Smooth muscle cell (in vitro differentiated cells): ENCODE measurements around the gene KAZALD1. TPM values are rescaled to one million over a fixed set of nuclear protein-coding genes. Genes with fewer than 3 reads are reported as not detected.

Source experiments
- DNase-seq: peaks from one replicate; lab custom pipeline; 2025; ENCODE audit not compliant: unreplicated experiment; lab: John Stamatoyannopoulos, UW
- H2AFZ ChIP-seq: fragments of 200-600 bp; sonication (generic); 2 replicates; pipeline ENCODE4 v1.6.0; 2016; ENCODE audit warnings: antibody characterized with exemption, low read depth, mild to moderate bottlenecking
- H3F3A ChIP-seq: fragments of 200-600 bp; sonication (generic); 2 replicates; pipeline ENCODE4 v1.6.0; 2017; ENCODE audit warnings: antibody characterized with exemption, low read depth
- H3K27ac ChIP-seq: fragments of 200-600 bp; sonication (generic); 2 replicates; pipeline ENCODE4 v1.5.1; 2016; ENCODE audit warnings: low read depth, mild to moderate bottlenecking
- H3K27me3 ChIP-seq: fragments of 200-600 bp; sonication (generic); 2 replicates; pipeline ENCODE4 v1.6.1; 2016; ENCODE audit warnings: low read depth, mild to moderate bottlenecking
- H3K36me3 ChIP-seq: fragments of 200-600 bp; sonication (generic); 2 replicates; pipeline ENCODE4 v1.5.1; 2016; ENCODE audit warnings: low read depth
- H3K4me1 ChIP-seq: fragments of 200-600 bp; sonication (generic); 2 replicates; pipeline ENCODE4 v1.5.1; 2016; ENCODE audit warnings: low read depth
- H3K4me2 ChIP-seq: fragments of 200-600 bp; sonication (generic); 2 replicates; pipeline ENCODE4 v1.6.0; 2016; ENCODE audit warnings: mild to moderate bottlenecking
- H3K4me3 ChIP-seq: fragments of 200-600 bp; sonication (generic); 2 replicates; pipeline ENCODE4 v1.5.1; 2016; ENCODE audit warnings: mild to moderate bottlenecking
- H3K79me2 ChIP-seq: fragments of 200-600 bp; sonication (generic); 2 replicates; pipeline ENCODE4 v1.6.0; 2016; ENCODE audit warnings: low read depth, mild to moderate bottlenecking
- H3K9ac ChIP-seq: fragments of 200-600 bp; sonication (generic); 2 replicates; pipeline ENCODE4 v1.6.0; 2016; ENCODE audit warnings: low read depth
- H3K9me3 ChIP-seq: fragments of 200-600 bp; sonication (generic); replicated peaks from 2 replicates; pipeline ENCODE4 v1.5.1; 2016; ENCODE audit warnings: low read depth
- H4K20me1 ChIP-seq: fragments of 200-600 bp; sonication (generic); 2 replicates; pipeline ENCODE4 v1.6.0; 2016; ENCODE audit warnings: low read depth
- WGBS: methylation state at CpG from one replicate; pipeline ENCODE4 v1.1.7; 2016; ENCODE audit warnings: low lambda C conversion rate; 5-methylcytosine and 5-hydroxymethylcytosine counted together
- polyA plus RNA-seq: library from polyadenylated mRNA; unstranded; fragments of >200 nt; fragmentation: Nextera tagmentation; extraction: Ambion mirVana; gene quantifications from 2 replicates; pipeline ENCODE4 v1.2.1, GENCODE V29; 2016
- total RNA-seq: library from RNA; depleted of rRNA; stranded (reverse); fragments of >200 nt; gene quantifications from 2 replicates; pipeline ENCODE4 v1.2.3, GENCODE V29; 2014
- TF ChIP-seq, protein P1 (sequence below): fragments of 200-600 bp; sonication (generic); IDR thresholded peaks from 2 replicates; pipeline ENCODE4 v1.5.1; 2017; ENCODE audit warnings: borderline replicate concordance, mild to moderate bottlenecking, antibody characterized with exemption; ENCODE audit not compliant: insufficient read depth, poor library complexity, severe bottlenecking

The KAZALD1 gene
- total and polyA plus RNA-seq, 2 experiments from 2014 or later = 13.1 to 20.4 TPM

DNA sequence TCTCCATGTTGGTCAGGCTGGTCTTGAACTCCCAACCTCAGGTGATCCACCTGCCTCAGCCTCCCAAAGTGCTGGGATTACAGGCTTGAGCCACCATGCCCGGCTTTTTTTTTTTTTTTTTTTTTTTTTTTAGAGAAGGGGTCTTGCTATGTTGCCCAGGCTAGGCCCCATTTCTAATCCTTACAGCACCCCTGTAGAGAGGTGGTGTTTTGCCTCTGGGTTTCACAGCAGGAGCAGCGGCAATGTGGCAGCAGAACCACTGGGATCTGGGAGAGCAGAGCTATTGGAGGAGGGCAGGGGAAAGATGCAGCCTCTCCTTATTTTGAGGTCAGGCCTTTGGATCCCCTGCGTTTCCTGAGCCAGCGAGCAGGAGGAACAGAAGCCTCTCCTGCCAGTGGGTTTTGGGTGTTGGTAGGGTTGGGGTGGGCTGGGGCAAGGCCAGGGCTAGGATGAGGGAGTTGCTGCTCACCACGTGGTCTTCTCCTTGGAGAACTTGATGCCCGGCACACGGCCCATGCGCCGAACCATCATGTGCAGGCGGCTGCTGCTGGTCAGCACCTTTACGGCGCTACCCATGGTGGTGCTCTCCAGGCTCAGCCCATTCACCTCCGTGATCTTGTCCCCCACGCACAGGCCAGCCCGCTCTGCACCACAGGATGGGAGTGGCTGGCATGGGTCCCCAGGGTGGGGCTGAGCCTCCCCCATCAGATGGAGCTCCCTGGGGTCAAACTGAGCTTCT lies 38.7 kb upstream of the KAZALD1 start:
- H3F3A ChIP-seq = peaks cover 2% of the 10 kb centered on the region
- no peaks in the 10 kb centered on the region for H3K79me2 ChIP-seq
- H4K20me1 ChIP-seq = no peaks in the 10 kb centered on the region
- DNase-seq = no peak
- peaks cover 6% of the 10 kb centered on the region for H3K27me3 ChIP-seq
- H3K9ac ChIP-seq = no peak overlapping the region
- no peak overlapping the region for H2AFZ ChIP-seq
- H3K27ac ChIP-seq = no peak overlapping the region
- no peaks in the 10 kb centered on the region for H3K36me3 ChIP-seq
- no peaks in the 10 kb centered on the region for H3K9me3 ChIP-seq
- TF ChIP-seq, protein P1, sequence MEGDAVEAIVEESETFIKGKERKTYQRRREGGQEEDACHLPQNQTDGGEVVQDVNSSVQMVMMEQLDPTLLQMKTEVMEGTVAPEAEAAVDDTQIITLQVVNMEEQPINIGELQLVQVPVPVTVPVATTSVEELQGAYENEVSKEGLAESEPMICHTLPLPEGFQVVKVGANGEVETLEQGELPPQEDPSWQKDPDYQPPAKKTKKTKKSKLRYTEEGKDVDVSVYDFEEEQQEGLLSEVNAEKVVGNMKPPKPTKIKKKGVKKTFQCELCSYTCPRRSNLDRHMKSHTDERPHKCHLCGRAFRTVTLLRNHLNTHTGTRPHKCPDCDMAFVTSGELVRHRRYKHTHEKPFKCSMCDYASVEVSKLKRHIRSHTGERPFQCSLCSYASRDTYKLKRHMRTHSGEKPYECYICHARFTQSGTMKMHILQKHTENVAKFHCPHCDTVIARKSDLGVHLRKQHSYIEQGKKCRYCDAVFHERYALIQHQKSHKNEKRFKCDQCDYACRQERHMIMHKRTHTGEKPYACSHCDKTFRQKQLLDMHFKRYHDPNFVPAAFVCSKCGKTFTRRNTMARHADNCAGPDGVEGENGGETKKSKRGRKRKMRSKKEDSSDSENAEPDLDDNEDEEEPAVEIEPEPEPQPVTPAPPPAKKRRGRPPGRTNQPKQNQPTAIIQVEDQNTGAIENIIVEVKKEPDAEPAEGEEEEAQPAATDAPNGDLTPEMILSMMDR = no peak
- peaks cover 6% of the 10 kb centered on the region for H3K4me1 ChIP-seq
- H3K4me3 ChIP-seq = no peak overlapping the region
- 93% methylated on average over 13 of the region's 15 CpGs for WGBS
- no peak overlapping the region for H3K4me2 ChIP-seq

DNA sequence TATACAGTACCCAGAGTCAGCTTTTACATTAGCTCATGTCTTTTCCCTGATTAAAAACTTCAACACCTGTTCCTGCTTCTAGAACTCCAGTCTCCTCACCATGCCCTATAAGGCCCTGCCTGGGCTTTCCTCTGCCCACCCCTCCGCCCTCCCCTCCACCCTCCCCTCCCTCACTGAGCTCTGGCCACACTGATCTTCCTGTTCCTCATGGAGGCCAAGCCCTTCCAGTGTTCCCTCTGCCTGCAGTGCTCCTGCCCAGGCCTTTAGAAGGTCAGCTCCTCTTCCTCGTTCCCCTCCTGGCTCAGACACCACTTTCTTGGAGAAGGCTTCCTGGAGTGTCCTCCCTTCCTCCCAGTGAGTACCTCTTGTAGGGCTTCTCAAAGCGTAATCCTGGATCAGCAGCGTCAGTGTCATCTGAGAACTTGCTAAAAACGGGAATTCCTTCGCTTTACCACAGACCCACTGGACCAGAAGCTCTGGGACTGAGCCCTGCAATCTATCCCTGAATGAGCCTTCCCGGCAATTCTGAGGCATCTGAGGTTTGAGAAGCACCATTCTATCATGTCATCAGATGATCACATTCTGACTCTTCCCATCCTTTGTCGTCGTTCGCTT lies 34.6 kb upstream of the KAZALD1 start:
- 70% methylated on average over 10 of the region's 10 CpGs for WGBS
- H3K4me3 ChIP-seq = no peak overlapping the region
- H3K9me3 ChIP-seq = no peaks in the 10 kb centered on the region
- no peak overlapping the region for H3K9ac ChIP-seq
- H4K20me1 ChIP-seq = no peaks in the 10 kb centered on the region
- no peak overlapping the region for H3K4me2 ChIP-seq
- H3K4me1 ChIP-seq = peaks cover 17% of the 10 kb centered on the region
- H3K79me2 ChIP-seq = no peaks in the 10 kb centered on the region
- H2AFZ ChIP-seq = no peak overlapping the region
- TF ChIP-seq, protein P1 = no peak
- no peaks in the 10 kb centered on the region for H3K36me3 ChIP-seq
- H3K27me3 ChIP-seq = no peaks in the 10 kb centered on the region
- H3K27ac ChIP-seq = no peak overlapping the region
- H3F3A ChIP-seq = peaks cover 2% of the 10 kb centered on the region
- DNase-seq = no peak

DNA sequence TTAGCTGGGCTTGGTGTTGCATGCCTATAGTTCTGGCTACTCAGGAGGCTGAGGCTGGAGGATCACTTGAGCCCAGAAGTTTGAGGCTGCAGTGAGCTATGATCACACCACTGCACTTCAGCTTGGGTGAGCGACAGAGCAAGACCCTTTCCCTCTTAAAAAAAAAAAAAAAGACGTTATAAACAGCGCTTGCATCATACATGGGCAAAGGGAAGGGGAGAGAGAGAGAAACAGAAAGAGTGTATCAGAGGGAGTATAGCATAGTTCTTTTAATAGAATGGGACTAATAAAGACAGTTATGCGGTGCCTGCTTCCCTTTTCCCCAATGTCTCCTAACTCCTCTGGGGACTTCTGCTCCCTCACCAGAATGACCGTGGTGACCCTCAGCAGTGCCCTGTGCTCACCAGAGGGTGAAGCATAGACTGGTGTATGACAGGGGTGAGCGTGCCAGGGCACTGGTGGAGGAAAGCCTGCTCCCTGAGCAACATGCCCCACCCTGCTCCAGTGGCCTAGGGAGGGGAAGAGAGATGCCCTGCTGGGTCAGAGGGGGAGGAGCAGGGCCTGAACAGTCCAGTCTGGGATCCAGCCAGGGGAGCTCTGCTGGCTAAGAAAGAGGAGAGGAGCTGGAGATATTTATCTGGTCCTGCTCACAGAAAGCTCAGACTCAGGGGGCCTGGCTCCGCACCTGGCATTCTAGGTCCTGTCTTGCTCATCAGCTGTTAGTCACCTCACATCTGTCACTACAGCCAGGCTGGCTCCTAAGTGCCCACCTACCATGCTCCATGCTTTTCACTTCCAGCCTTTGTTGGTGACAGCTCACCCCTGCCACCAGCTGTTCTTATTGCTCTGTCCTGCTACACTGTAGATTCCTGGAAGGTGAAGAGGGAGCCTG lies 33.1 kb upstream of the KAZALD1 start:
- no peaks in the 10 kb centered on the region for H3K9me3 ChIP-seq
- H3K4me2 ChIP-seq = no peak overlapping the region
- no peak overlapping the region for H2AFZ ChIP-seq
- peaks cover 2% of the 10 kb centered on the region for H3F3A ChIP-seq
- no peaks in the 10 kb centered on the region for H3K36me3 ChIP-seq
- H3K27ac ChIP-seq = no peak overlapping the region
- DNase-seq = no peak
- H4K20me1 ChIP-seq = peaks cover 10% of the 10 kb centered on the region
- no peaks in the 10 kb centered on the region for H3K27me3 ChIP-seq
- no peak overlapping the region for H3K9ac ChIP-seq
- peaks cover 20% of the 10 kb centered on the region for H3K4me1 ChIP-seq
- peaks cover 5% of the 10 kb centered on the region for H3K79me2 ChIP-seq
- no peak overlapping the region for H3K4me3 ChIP-seq
- WGBS = 86% methylated on average over 7 of the region's 7 CpGs
- TF ChIP-seq, protein P1 = no peak
